Measurements from ENCODE around the gene KLF4. TPM values are rescaled to one million over a fixed set of nuclear protein-coding genes. Genes with fewer than 3 reads are reported as not detected.
A peak's percentile ranks its signal among the peaks of the same experiment; 100 is the strongest.

The KLF4 gene
- total and polyA plus RNA-seq, 2 of the 4 experiments (the other 2 are of a cell fraction) = 1.3 to 3.8 TPM

DNA sequence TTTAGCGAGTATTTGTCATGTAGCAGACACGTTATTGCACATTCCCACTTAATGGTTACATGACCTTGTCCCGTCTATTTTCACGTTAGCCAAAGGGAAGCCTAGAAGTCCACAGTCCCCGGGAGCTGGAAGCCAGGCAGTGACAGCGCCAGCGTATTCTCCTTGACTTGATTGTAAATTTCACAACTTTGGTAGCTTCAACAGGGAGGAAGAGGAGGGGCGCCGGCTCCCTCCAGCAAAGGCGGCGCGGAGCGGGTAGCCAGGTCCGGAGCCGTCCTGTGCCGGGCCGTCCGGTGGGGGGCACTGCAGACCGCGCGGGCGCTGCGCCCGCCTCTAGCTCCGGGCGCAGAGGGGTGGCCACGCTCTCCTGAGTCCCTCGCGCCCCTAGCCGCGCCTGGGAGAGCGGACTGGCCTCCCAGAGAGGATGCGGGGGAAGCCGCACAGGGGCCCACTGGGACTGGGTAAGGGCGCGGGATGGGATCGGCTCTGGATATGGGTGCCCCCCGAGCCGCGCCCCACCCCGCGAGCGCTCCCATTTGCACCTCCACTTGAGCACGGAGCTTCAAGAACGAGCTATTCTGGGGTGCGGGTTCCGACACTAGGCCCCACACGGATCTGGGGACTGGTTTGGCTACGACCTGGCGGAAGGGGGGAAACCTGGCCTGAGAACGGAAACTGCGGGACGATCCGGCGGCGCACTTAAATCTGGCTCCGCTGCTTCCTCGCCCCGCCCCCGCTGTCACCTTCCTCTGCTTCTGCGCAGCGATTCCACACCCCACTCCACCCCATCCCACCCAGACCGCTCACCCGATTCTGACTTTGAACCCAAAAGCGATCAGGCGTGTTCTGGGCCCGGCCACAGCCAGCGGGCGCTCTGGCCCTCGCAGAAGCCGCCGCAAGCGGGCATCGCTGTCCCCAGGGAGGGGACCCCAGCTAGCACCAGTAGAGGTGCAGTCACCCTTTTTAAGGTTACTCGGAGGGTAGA lies 23.8 kb downstream of the KLF4 start:
- H3K14ac ChIP-seq (replicated peaks; ENCODE audit: low read depth, low read length) = no peak overlapping the region; the same call in 1 of the 2 replicates
- TF ChIP-seq MAFK (IDR thresholded peaks at IDR 0.05; ENCODE audit: low read depth, low read length) = no peak
- no peak for TF ChIP-seq FOS (IDR thresholded peaks at IDR 0.05; ENCODE audit: low read depth, low read length)
- peak; percentile 85 for TF ChIP-seq RAD21 (IDR thresholded peaks at IDR 0.05; ENCODE audit: low read length)
- TF ChIP-seq, protein P1, sequence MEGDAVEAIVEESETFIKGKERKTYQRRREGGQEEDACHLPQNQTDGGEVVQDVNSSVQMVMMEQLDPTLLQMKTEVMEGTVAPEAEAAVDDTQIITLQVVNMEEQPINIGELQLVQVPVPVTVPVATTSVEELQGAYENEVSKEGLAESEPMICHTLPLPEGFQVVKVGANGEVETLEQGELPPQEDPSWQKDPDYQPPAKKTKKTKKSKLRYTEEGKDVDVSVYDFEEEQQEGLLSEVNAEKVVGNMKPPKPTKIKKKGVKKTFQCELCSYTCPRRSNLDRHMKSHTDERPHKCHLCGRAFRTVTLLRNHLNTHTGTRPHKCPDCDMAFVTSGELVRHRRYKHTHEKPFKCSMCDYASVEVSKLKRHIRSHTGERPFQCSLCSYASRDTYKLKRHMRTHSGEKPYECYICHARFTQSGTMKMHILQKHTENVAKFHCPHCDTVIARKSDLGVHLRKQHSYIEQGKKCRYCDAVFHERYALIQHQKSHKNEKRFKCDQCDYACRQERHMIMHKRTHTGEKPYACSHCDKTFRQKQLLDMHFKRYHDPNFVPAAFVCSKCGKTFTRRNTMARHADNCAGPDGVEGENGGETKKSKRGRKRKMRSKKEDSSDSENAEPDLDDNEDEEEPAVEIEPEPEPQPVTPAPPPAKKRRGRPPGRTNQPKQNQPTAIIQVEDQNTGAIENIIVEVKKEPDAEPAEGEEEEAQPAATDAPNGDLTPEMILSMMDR (conservative IDR thresholded peaks at IDR 0.05; ENCODE audit: low read depth, low read length) = peak; percentile 83
- peak; percentile 35; the same call in 1 of the 2 replicates for TF ChIP-seq CEBPB (IDR thresholded peaks at IDR 0.05; ENCODE audit: low read depth, low read length)
- TF ChIP-seq SMC3 (IDR thresholded peaks at IDR 0.05; ENCODE audit: low read depth, low read length) = peak; percentile 63
- peak; percentile 53; the same call in 1 of the 2 replicates for TF ChIP-seq MAZ (IDR thresholded peaks at IDR 0.05; ENCODE audit: borderline replicate concordance, low read depth, low read length)
- H3K27ac ChIP-seq (ENCODE audit: insufficient read depth, low read length) = no peak overlapping the region
- intact Hi-C loops (cut with micrococcal nuclease) = loop anchor here (1.0 to 5.0 kb wide), 3 partner anchors 807 to 1296 kb away; no protein-coding TSS in a partner anchor
- in situ Hi-C loops (cut with MboI; ENCODE audit: low sequenced_read_pairs) = no loop called here
- H4K8ac ChIP-seq (ENCODE audit: low read depth in 2 of 2, low read length in 2 of 2) = peak overlapping the region in 1 of 2 experiments; percentile 5; a peak in 1 of 4 replicates
- H3K23ac ChIP-seq (ENCODE audit: low read depth, low read length) = peak overlapping the region; percentile 21
- H4K20me1 ChIP-seq (ENCODE audit: insufficient read depth, low read length) = no peaks in the 10 kb centered on the region
- CTCF ChIA-PET = interaction anchor here (0.5 to 1.4 kb wide), 21 partner anchors 13 to 1489 kb away, joined by 3 to 6 read pairs (median 3); no protein-coding TSS in a partner anchor
- no peak overlapping the region for H4K91ac ChIP-seq (ENCODE audit: insufficient read depth, low read depth, low read length)
- no peak overlapping the region for H2AK5ac ChIP-seq (ENCODE audit: low read depth, low read length)
- no peaks in the 10 kb centered on the region for H3K79me1 ChIP-seq (ENCODE audit: low read depth in 1 of 2, low read length in 2 of 2)
- 1% methylated on average over 15 of the region's 75 CpGs; no CpG with 5 or more reads in 1 of the 2 experiments for WGBS, 2 experiments (ENCODE audit: extremely low coverage in 2 of 2, insufficient read length in 1 of 2)
- no peak overlapping the region for H2BK20ac ChIP-seq (ENCODE audit: low read depth, low read length)
- no TSS peak for BruUV-seq (replicated peaks)
- H2BK5ac ChIP-seq (ENCODE audit: low read depth, low read length, poor library complexity, severe bottlenecking) = no peak overlapping the region
- no peaks in the 10 kb centered on the region for H3K9me3 ChIP-seq (ENCODE audit: control insufficient read depth, insufficient read depth, low read length)
- no peak overlapping the region; the same call in 1 of the 2 replicates for H3K18ac ChIP-seq (ENCODE audit: low read depth, low read length)
- H2AK9ac ChIP-seq (replicated peaks; ENCODE audit: low read depth, low read length, poor library complexity) = peak overlapping the region; percentile 45
- POLR2A ChIA-PET (ENCODE audit: unreplicated experiment) = no interaction called here
- no peak overlapping the region for H3K56ac ChIP-seq (ENCODE audit: extremely low read depth, insufficient read depth, low read length)
- H2BK120ac ChIP-seq (ENCODE audit: low read depth, low read length) = no peak overlapping the region
- H3K4me1 ChIP-seq (ENCODE audit: control insufficient read depth, insufficient read depth, low read length) = no peaks in the 10 kb centered on the region
- no peaks in the 10 kb centered on the region for H3K36me3 ChIP-seq (ENCODE audit: control insufficient read depth, insufficient read depth, low read length)
- peaks cover 4% of the 10 kb centered on the region for H3K27me3 ChIP-seq (ENCODE audit: control insufficient read depth, insufficient read depth, low read length)
- ATAC-seq (ENCODE audit: low read depth) (peak; percentile 99), DNase-seq (peak; percentile 33)
- dilution Hi-C loops (cut with HindIII; ENCODE audit: low sequenced_read_pairs, unreplicated experiment) = no loop called here
- H3K4ac ChIP-seq (ENCODE audit: low read depth, low read length) = 0 out of 2 replicates have a peak overlapping the region, but pooled peaks have one; percentile 56
- H2BK15ac ChIP-seq (ENCODE audit: low read depth, low read length) = no peak overlapping the region
- H3K4me2 ChIP-seq (ENCODE audit: low read depth, low read length) = peak overlapping the region; percentile 82
- peak overlapping the region; percentile 15; the same call in 1 of the 2 replicates for H3K9ac ChIP-seq (ENCODE audit: low read depth, low read length)
- no peak overlapping the region for H4K5ac ChIP-seq (ENCODE audit: low read depth, low read length)
- peak overlapping the region; percentile 48 for H3K4me3 ChIP-seq (ENCODE audit: insufficient read depth, low read depth, low read length)
- H2AFZ ChIP-seq (replicated peaks; ENCODE audit: low read length, poor library complexity) = peak overlapping the region; percentile 95
- no peaks in the 10 kb centered on the region; the same call in 1 of the 2 replicates for H3K9me1 ChIP-seq (ENCODE audit: insufficient read depth, low read length)
